NCI-H1694 treated with DMSO at 0.1 percent for 48 hours (cell line): ENCODE data around the gene PSEN2.
"Not testable (repeated sequence)": the region's sequence is repeated elsewhere in the genome, so short reads cannot be mapped to it uniquely, and the experiment has no call there.

Experiments
- DNase-seq: peaks from one replicate; lab custom pipeline; 2025; lab: John Stamatoyannopoulos, UW

The PSEN2 gene

GRCh38 chr1:226916497-226916896, 46.1 kb downstream of the PSEN2 start:
- no peak for DNase-seq

GRCh38 chr1:226919587-226919986, 49.2 kb downstream of the PSEN2 start:
- no peak for DNase-seq

GRCh38 chr1:226919995-226920394, 49.6 kb downstream of the PSEN2 start:
- DNase-seq = no peak

GRCh38 chr1:226920446-226920894, 50.1 kb downstream of the PSEN2 start:
- DNase-seq = no peak

GRCh38 chr1:226921504-226921903, 51.1 kb downstream of the PSEN2 start:
- no peak for DNase-seq

GRCh38 chr1:226929260-226930111, 59.1 kb downstream of the PSEN2 start:
- DNase-seq = not testable (repeated sequence)

- no peak for DNase-seq
Observed at GRCh38 chr1:226934483-226935237, 64.2 kb downstream of the PSEN2 start.

GRCh38 chr1:226937940-226938725, 67.7 kb downstream of the PSEN2 start:
- no peak for DNase-seq

GRCh38 chr1:226938903-226939437, 68.6 kb downstream of the PSEN2 start:
- DNase-seq = peak; percentile 64

GRCh38 chr1:226939438-226940028, 69.1 kb downstream of the PSEN2 start:
- no peak for DNase-seq

- peak; percentile 99 for DNase-seq
Observed at GRCh38 chr1:226940029-226940805, 69.8 kb downstream of the PSEN2 start, which contains the start of gene COQ8A. COQ8A (plus strand) TSS chr1:226940294; CDS start chr1:226961386, 21,092 bp downstream.

GRCh38 chr1:226940806-226941067, 70.3 kb downstream of the PSEN2 start:
- no peak for DNase-seq

- DNase-seq = no peak
Observed at GRCh38 chr1:226942392-226942791, 72.0 kb downstream of the PSEN2 start.

- no peak for DNase-seq
Observed at GRCh38 chr1:226943156-226943555, 72.7 kb downstream of the PSEN2 start.

GRCh38 chr1:226943927-226944326, 73.5 kb downstream of the PSEN2 start:
- DNase-seq = no peak

- peak; percentile 11 for DNase-seq
Observed at GRCh38 chr1:226945106-226945857, 74.9 kb downstream of the PSEN2 start.
